H1 (cell line): ENCODE measurements around the gene CPE. TPM values are rescaled to one million over a fixed set of nuclear protein-coding genes. Genes with fewer than 3 reads are reported as not detected.

ENCODE experiments used
- BACH1 ChIP-seq: IDR thresholded peaks from 2 replicates; pipeline ENCODE4 v1.6.1; 2012; ENCODE audit warnings: low read length, improper control_type of control experiment
- PHF8 ChIP-seq: fragments of 200-600 bp; sonication (generic); conservative IDR thresholded peaks from 2 replicates; pipeline ENCODE4 v1.7.1; 2012; ENCODE audit warnings: low read depth, mild to moderate bottlenecking, inconsistent platforms, low read length, moderate library complexity
- RXRA ChIP-seq: IDR thresholded peaks from 2 replicates; pipeline ENCODE4 v1.6.1; 2011; ENCODE audit warnings: low read depth, mild to moderate bottlenecking, low read length, moderate library complexity; ENCODE audit not compliant: insufficient read depth
- polyA plus RNA-seq, 7 experiments: library from polyadenylated mRNA; depleted of rRNA in 3 of 7; stranded (reverse) in 5 of 7; unstranded in 2 of 7; fragments of >200 nt in 5 of 7; fragments of 200-250 nt in 2 of 7; gene quantifications; 1 replicate in 5 of 7; 2 replicates in 1 of 7; 4 replicates in 1 of 7; pipeline versions ENCODE4 v1.2.1 to v1.2.3, GENCODE V29; 2011 to 2013; ENCODE audit warnings: missing spikeins in 2 of 7, mixed read lengths in 2 of 7
- total RNA-seq: library from RNA; stranded (reverse); fragmentation: NEBNext Ultra II Directional; extraction: Animal tissue kit (Norgen Biotek cat#: 25700); gene quantifications from 2 replicates; pipeline ENCODE4 v1.2.1, GENCODE V29; 2021
- TF ChIP-seq, protein P1 (sequence below): IDR thresholded peaks from 2 replicates; pipeline ENCODE4 v1.6.1; 2012; ENCODE audit warnings: inconsistent platforms

The CPE gene
- total and polyA plus RNA-seq, 2 of the 8 experiments (the other 6 are each of a cell fraction or from before 2014, with no cell fraction given) = 9.4 to 10.2 TPM

DNA sequence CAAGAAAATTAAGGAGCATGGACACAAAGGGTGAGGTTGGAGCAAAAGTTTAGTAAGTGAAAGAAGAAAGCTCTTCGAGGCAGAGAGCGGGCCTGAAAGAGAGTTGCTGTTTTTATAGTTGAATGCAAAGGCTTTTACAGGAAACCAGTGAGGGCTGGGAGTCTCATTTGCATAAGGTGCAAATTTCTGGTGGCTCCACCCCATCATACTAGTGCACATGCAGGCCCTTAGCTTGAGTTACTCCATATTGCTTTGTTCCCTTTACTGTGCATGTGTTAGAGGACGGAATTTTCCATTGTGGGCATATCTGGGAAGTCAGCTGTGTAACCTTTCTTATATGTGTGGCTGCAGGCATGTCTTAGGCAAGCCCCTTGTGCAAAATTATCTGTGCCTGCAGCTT lies 48.0 kb downstream of the CPE start (continued):
- TF ChIP-seq PHF8 (no peak), BACH1 (no peak), RXRA (no peak)
- TF ChIP-seq, protein P1, sequence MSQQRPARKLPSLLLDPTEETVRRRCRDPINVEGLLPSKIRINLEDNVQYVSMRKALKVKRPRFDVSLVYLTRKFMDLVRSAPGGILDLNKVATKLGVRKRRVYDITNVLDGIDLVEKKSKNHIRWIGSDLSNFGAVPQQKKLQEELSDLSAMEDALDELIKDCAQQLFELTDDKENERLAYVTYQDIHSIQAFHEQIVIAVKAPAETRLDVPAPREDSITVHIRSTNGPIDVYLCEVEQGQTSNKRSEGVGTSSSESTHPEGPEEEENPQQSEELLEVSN = no peak
